ENCODE data around the gene SERPINA4.
"Not testable (repeated sequence)": the region's sequence is repeated elsewhere in the genome, so short reads cannot be mapped to it uniquely, and the experiment has no call there.

Gene SERPINA4

GRCh38 chr14:94569381-94570001 lies 8.2 kb downstream of the SERPINA4 start:
- no peak for DNase-seq (ENCODE audit: low read depth)

GRCh38 chr14:94570002-94570400 lies 8.8 kb downstream of the SERPINA4 start:
- DNase-seq (ENCODE audit: low read depth) = no peak

GRCh38 chr14:94570440-94570839 lies 9.2 kb downstream of the SERPINA4 start:
- no peak for DNase-seq (ENCODE audit: low read depth)

- DNase-seq (ENCODE audit: low read depth) = peak; percentile 15
These were observed 10.2 kb downstream of the SERPINA4 start for GRCh38 chr14:94571395-94571794.

- peak; percentile 41 for DNase-seq (ENCODE audit: low read depth)
These were observed 10.7 kb downstream of the SERPINA4 start for GRCh38 chr14:94571950-94572349.

- DNase-seq (ENCODE audit: low read depth) = no peak
These were observed 11.5 kb downstream of the SERPINA4 start for GRCh38 chr14:94572637-94573303.

- no peak for DNase-seq (ENCODE audit: low read depth)
These were observed 12.4 kb downstream of the SERPINA4 start for GRCh38 chr14:94573475-94574277.

GRCh38 chr14:94574336-94574735 lies 13.1 kb downstream of the SERPINA4 start:
- no peak for DNase-seq (ENCODE audit: low read depth)

- DNase-seq (ENCODE audit: low read depth) = no peak
These were observed 14.7 kb downstream of the SERPINA4 start for GRCh38 chr14:94575730-94576585.

- DNase-seq (ENCODE audit: low read depth) = not testable (repeated sequence)
These were observed 16.2 kb downstream of the SERPINA4 start for GRCh38 chr14:94577472-94577871.

- DNase-seq (ENCODE audit: low read depth) = no peak
These were observed 17.5 kb downstream of the SERPINA4 start for GRCh38 chr14:94578712-94579111.

GRCh38 chr14:94581127-94581999 lies 20.1 kb downstream of the SERPINA4 start, which contains the start of gene SERPINA5:
SERPINA5 (plus strand) TSS chr14:94581426; CDS start chr14:94587363, 5,937 bp downstream.
- peak; percentile 21 for DNase-seq (ENCODE audit: low read depth)

GRCh38 chr14:94582199-94582750 lies 21.0 kb downstream of the SERPINA4 start:
- no peak for DNase-seq (ENCODE audit: low read depth)

GRCh38 chr14:94582851-94583250 lies 21.6 kb downstream of the SERPINA4 start:
- DNase-seq (ENCODE audit: low read depth) = no peak

GRCh38 chr14:94583557-94583956 lies 22.3 kb downstream of the SERPINA4 start:
- DNase-seq (ENCODE audit: low read depth) = no peak

- no peak for DNase-seq (ENCODE audit: low read depth)
These were observed 23.5 kb downstream of the SERPINA4 start for GRCh38 chr14:94584591-94585280.

- no peak for DNase-seq (ENCODE audit: low read depth)
These were observed 25.4 kb downstream of the SERPINA4 start for GRCh38 chr14:94586635-94587034.

- no peak for DNase-seq (ENCODE audit: low read depth)
These were observed 27.1 kb downstream of the SERPINA4 start for GRCh38 chr14:94588311-94588710.

GRCh38 chr14:94591073-94591472 lies 29.8 kb downstream of the SERPINA4 start:
- DNase-seq (ENCODE audit: low read depth) = no peak

- no peak for DNase-seq (ENCODE audit: low read depth)
These were observed 30.6 kb downstream of the SERPINA4 start for GRCh38 chr14:94591871-94592270.
